Suprapubic skin (tissue), 4 donors: ENCODE measurements around the gene MAPKAPK2. TPM values are rescaled to one million over a fixed set of nuclear protein-coding genes. Genes with fewer than 3 reads are reported as not detected.

Source experiments
- DNase-seq, 2 donors: peaks; one replicate each; pipeline ENCODE4 v3.0.0-alpha.2; 2019; ENCODE audit warnings: low spot score in 2 of 2
- H3K27ac ChIP-seq: fragments of 200-600 bp; sonication (generic); one replicate; pipeline ENCODE4 v1.5.1; 2019
- H3K27me3 ChIP-seq: fragments of 200-600 bp; sonication (generic); one replicate; pipeline ENCODE4 v1.5.1; 2019
- H3K36me3 ChIP-seq: fragments of 200-600 bp; sonication (generic); one replicate; pipeline ENCODE4 v1.5.1; 2019
- H3K4me1 ChIP-seq: fragments of 200-600 bp; sonication (generic); one replicate; pipeline ENCODE4 v1.5.1; 2019
- H3K4me3 ChIP-seq: fragments of 200-600 bp; sonication (generic); one replicate; pipeline ENCODE4 v1.5.1; 2019; ENCODE audit warnings: mild to moderate bottlenecking
- H3K9me3 ChIP-seq: fragments of 200-600 bp; sonication (generic); one replicate; pipeline ENCODE4 v1.5.1; 2019
- EP300 ChIP-seq: sonication (generic); formaldehyde crosslinking; IDR thresholded peaks from one replicate; pipeline ENCODE4 v1.6.1; 2017; ENCODE audit warnings: antibody characterized with exemption
- POLR2A ChIP-seq, 2 donors: fragments of 450-650 bp; IDR thresholded peaks; one replicate each; pipeline ENCODE4 v1.6.1; 2017; ENCODE audit warnings: antibody characterized with exemption in 2 of 2, mild to moderate bottlenecking in 2 of 2, moderate library complexity in 2 of 2
- POLR2AphosphoS5 ChIP-seq, 3 donors: sonication (generic); formaldehyde crosslinking; IDR thresholded peaks; one replicate each; pipeline ENCODE4 v1.6.1; 2017; ENCODE audit warnings: antibody characterized with exemption in 3 of 3
- WGBS: methylation state at CpG from one replicate; pipeline ENCODE4 v1.1.5; 2018; 5-methylcytosine and 5-hydroxymethylcytosine counted together
- total RNA-seq, 4 donors: library from RNA; depleted of rRNA; stranded (reverse); fragments of >200 nt; gene quantifications; one replicate each; pipeline ENCODE4 v1.1.0, GENCODE V29; 2016
- TF ChIP-seq, protein P1 (sequence below), 2 donors: fragments of 200-600 bp in 1 of 2; fragments of 450-650 bp in 1 of 2; sonication (generic) in 1 of 2; IDR thresholded peaks; one replicate each; pipeline ENCODE4 v1.5.1; 2016 to 2019; ENCODE audit warnings: antibody characterized with exemption in 2 of 2, mild to moderate bottlenecking in 1 of 2, moderate library complexity in 1 of 2

Gene MAPKAPK2
- total RNA-seq, 4 donors from 2014 or later: 38.0 to 72.3 (median 62.4) TPM

DNA sequence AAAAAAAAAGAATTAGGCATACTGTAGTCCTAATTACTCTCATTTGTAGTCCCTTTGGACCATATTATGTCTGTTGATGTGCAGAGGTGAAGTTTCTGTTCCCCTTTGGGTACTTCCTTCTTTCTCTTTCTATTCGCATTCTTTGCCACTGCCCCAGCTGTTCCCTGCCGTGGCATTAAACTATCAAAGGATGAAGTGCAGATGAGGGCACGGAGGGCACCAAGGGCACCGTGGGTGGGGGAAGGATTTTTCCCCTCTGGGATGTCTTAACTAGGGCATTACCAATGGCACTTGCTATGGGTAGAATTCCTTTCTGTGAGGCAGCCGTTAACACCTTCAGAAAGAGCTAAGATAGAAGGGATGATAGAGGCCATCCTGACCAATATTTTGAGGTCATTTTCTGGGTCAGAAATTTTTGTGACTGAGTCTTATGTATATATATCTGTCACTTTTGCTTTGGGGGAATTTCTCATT is 4.9 kb upstream of the MAPKAPK2 start:
- 58% methylated on average over 5 of the region's 5 CpGs for WGBS
- H3K27me3 ChIP-seq: no peaks in the 10 kb centered on the region
- H3K36me3 ChIP-seq: no peaks in the 10 kb centered on the region
- TF ChIP-seq POLR2AphosphoS5 (IDR thresholded peaks at IDR 0.05) (no peak), EP300 (no peak), POLR2A (IDR thresholded peaks at IDR 0.05) (no peak)
- TF ChIP-seq, protein P1, sequence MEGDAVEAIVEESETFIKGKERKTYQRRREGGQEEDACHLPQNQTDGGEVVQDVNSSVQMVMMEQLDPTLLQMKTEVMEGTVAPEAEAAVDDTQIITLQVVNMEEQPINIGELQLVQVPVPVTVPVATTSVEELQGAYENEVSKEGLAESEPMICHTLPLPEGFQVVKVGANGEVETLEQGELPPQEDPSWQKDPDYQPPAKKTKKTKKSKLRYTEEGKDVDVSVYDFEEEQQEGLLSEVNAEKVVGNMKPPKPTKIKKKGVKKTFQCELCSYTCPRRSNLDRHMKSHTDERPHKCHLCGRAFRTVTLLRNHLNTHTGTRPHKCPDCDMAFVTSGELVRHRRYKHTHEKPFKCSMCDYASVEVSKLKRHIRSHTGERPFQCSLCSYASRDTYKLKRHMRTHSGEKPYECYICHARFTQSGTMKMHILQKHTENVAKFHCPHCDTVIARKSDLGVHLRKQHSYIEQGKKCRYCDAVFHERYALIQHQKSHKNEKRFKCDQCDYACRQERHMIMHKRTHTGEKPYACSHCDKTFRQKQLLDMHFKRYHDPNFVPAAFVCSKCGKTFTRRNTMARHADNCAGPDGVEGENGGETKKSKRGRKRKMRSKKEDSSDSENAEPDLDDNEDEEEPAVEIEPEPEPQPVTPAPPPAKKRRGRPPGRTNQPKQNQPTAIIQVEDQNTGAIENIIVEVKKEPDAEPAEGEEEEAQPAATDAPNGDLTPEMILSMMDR (IDR thresholded peaks at IDR 0.05): no peak
- no peak overlapping the region for H3K4me3 ChIP-seq
- no peaks in the 10 kb centered on the region for H3K9me3 ChIP-seq
- peaks cover 17% of the 10 kb centered on the region for H3K4me1 ChIP-seq
- H3K27ac ChIP-seq: no peak overlapping the region
- no peak for DNase-seq

DNA sequence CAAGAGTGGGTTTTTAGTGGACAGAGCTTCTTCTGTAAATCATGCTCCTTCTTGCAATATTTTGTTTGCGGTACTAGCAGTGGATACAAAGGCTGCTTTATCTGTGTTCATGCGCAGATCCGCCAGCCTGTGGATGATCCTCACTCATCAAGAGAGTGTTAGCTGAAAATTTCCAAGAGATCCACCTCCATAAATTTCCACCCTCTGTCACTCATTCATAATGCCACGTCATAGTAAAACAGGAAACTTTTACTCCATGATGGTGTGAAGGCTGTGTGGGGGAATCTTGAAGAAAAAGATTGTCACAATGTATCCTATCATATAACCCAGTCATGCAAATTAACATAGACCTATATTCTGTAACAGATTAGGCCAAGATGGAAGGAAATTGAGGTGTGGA is 4.4 kb upstream of the MAPKAPK2 start:
- no peaks in the 10 kb centered on the region for H3K9me3 ChIP-seq
- no peak overlapping the region for H3K4me3 ChIP-seq
- H3K36me3 ChIP-seq: no peaks in the 10 kb centered on the region
- WGBS: 72% methylated on average over 4 of the region's 4 CpGs
- no peaks in the 10 kb centered on the region for H3K27me3 ChIP-seq
- no peak for TF ChIP-seq POLR2A (IDR thresholded peaks at IDR 0.05)
- no peak for TF ChIP-seq POLR2AphosphoS5 (IDR thresholded peaks at IDR 0.05)
- TF ChIP-seq, protein P1 (IDR thresholded peaks at IDR 0.05): no peak
- no peak for TF ChIP-seq EP300
- H3K4me1 ChIP-seq: peaks cover 11% of the 10 kb centered on the region
- no peak for DNase-seq
- H3K27ac ChIP-seq: no peak overlapping the region

DNA sequence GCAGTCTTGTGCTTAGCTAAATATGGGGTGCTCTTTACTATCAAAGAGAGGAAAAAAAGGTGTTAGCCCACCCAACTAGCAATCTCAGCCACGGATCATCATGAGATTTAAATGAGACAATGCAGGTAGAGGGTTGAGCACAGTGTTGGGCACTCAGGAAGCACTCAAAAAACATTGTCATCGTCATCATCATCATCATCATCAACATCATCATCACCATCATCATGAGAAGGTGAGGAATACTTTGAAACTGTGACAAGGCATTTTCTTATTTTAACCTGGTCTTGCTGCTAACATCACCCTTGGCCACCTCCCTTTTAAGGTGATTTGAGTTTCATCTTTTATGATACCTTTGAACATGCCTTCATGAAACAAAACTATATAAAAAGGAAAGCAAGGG is 3.3 kb upstream of the MAPKAPK2 start:
- no peaks in the 10 kb centered on the region for H3K9me3 ChIP-seq
- H3K4me3 ChIP-seq: no peak overlapping the region
- H3K36me3 ChIP-seq: no peaks in the 10 kb centered on the region
- 51% methylated on average over 2 of the region's 2 CpGs for WGBS
- TF ChIP-seq POLR2AphosphoS5 (IDR thresholded peaks at IDR 0.05): no peak
- TF ChIP-seq EP300: no peak
- TF ChIP-seq, protein P1 (IDR thresholded peaks at IDR 0.05): no peak
- TF ChIP-seq POLR2A (IDR thresholded peaks at IDR 0.05): no peak
- DNase-seq: no peak
- H3K27me3 ChIP-seq: no peaks in the 10 kb centered on the region
- peaks cover 10% of the 10 kb centered on the region for H3K4me1 ChIP-seq
- H3K27ac ChIP-seq: no peak overlapping the region

DNA sequence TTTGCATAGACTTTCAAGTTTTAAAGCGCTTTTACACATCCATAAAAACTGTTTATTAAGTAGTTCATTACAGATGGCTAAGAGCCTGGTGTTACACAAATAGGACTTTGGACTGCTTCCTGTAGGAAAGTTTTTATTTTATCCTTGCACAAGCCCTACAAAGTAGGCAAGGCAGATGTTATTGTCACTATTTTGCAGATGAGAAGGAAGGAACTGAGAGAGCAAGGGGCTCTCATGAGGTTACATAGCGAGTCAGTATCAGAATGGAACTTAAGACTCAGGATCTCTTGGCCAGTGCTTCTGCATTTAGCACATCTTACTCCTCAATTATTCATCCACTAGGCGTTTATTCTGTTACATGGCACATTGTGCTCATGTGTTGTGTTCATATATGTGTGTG is 2.6 kb upstream of the MAPKAPK2 start:
- Histone ChIP-seq H3K4me3 (no peak overlapping the region), H3K27me3 (no peaks in the 10 kb centered on the region), H3K9me3 (no peaks in the 10 kb centered on the region), H3K36me3 (no peaks in the 10 kb centered on the region), H3K27ac (no peak overlapping the region), H3K4me1 (peaks cover 17% of the 10 kb centered on the region)
- TF ChIP-seq, protein P1 (IDR thresholded peaks at IDR 0.05): no peak
- TF ChIP-seq EP300 (no peak), POLR2A (IDR thresholded peaks at IDR 0.05) (no peak), POLR2AphosphoS5 (IDR thresholded peaks at IDR 0.05) (no peak)
- 84% methylated on average over 3 of the region's 3 CpGs for WGBS
- no peak for DNase-seq

DNA sequence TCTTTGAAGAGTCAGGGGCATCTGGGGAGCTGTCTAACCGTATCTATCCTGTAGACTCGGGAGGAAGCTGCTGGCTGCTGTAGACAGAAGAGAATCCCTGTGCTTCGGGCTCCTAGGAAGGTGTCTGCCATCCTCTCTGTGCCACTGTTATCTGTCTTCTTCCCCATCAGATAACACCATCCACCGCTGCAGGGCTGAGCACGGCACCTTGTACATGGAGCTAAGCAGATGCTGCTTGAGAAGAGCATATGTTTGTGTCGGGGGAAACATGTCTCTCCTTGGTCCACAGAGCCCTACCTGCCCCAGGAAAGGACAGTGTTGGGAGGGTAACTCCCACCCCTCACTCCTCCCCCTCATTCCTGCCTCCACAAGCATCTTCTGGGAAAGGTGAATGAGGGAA is 1.4 kb upstream of the MAPKAPK2 start:
- TF ChIP-seq EP300: no peak
- no peak for TF ChIP-seq POLR2AphosphoS5 (IDR thresholded peaks at IDR 0.05)
- TF ChIP-seq, protein P1 (IDR thresholded peaks at IDR 0.05): no peak
- no peak for TF ChIP-seq POLR2A (IDR thresholded peaks at IDR 0.05)
- Histone ChIP-seq H3K4me3 (no peak overlapping the region), H3K27ac (no peak overlapping the region), H3K27me3 (no peaks in the 10 kb centered on the region), H3K36me3 (no peaks in the 10 kb centered on the region), H3K9me3 (no peaks in the 10 kb centered on the region), H3K4me1 (peaks cover 29% of the 10 kb centered on the region)
- DNase-seq: peak in 1 of 2 donors; percentile 51
- 95% methylated on average over 6 of the region's 6 CpGs for WGBS
